GM12878 (cell line): ENCODE measurements around the gene RPIA. TPM values are rescaled to one million over a fixed set of nuclear protein-coding genes. Genes with fewer than 3 reads are reported as not detected.

Experiments used
- ATAC-seq: fragments of 200-7000 bp; cut with Tn5 transposase; 3 replicates; pipeline ENCODE4 v1.9.1; 2020; ENCODE audit warnings: mild to moderate bottlenecking, moderate library complexity
- BruUV-seq: library from RNA; stranded (reverse); fragments of 400-500 nt; replicated peaks from 2 replicates; lab custom pipeline; 2021; lab: Mats Ljungman, UMichigan
- CTCF ChIA-PET: fragments of 300-600 bp; sonication (Branson Sonifier 250); formaldehyde crosslinking; extraction: SDS; loops from one replicate; lab custom pipeline; 2021; ENCODE audit warnings: inconsistent platforms; lab: Yijun Ruan, JAX
- POLR2A ChIA-PET: fragments of 350-600 bp; formaldehyde crosslinking; extraction: SDS; loops from one replicate; lab custom pipeline; 2021; ENCODE audit warnings: inconsistent platforms; lab: Charles Lee
- RAD21 ChIA-PET: fragments of 300-600 bp; sonication (Branson Sonifier 250); formaldehyde crosslinking; loops from one replicate; lab custom pipeline; 2023; ENCODE audit warnings: antibody characterized with exemption; ENCODE audit not compliant: unreplicated experiment; lab: Charles Lee
- SMC1A ChIA-PET: fragments of 300-600 bp; sonication (Branson Sonifier 250); formaldehyde crosslinking; loops from one replicate; lab custom pipeline; 2023; ENCODE audit not compliant: unreplicated experiment, uncharacterized antibody; lab: Charles Lee
- DNase-seq: peaks from one replicate; pipeline ENCODE4 v3.0.0-alpha.2; 2011; ENCODE audit warnings: low read depth, low spot score
- FAIRE-seq: peaks from 3 replicates; lab custom pipeline; 2011; peaks lifted over from hg19 to GRCh38; lab: Jason Lieb, UNC
- H2AFZ ChIP-seq: 2 replicates; pipeline ENCODE4 v1.6.0; 2011; ENCODE audit warnings: low read depth, low read length, control low read depth; ENCODE audit not compliant: control insufficient read depth
- H3K27ac ChIP-seq: 2 replicates; pipeline ENCODE4 v1.5.1; 2011; ENCODE audit warnings: control low read depth; ENCODE audit not compliant: control insufficient read depth, insufficient read depth
- H3K27me3 ChIP-seq, 2 experiments: replicated peaks in 1 of 2; 2 replicates each; pipeline versions ENCODE4 v1.6.0 to v1.6.1; 2011; ENCODE audit warnings: low read length in 1 of 2; ENCODE audit not compliant: control insufficient read depth in 2 of 2, insufficient read depth in 2 of 2
- H3K36me3 ChIP-seq, 2 experiments: 2 replicates each; pipeline ENCODE4 v1.5.1; 2011; ENCODE audit warnings: low read length in 1 of 2; ENCODE audit not compliant: control insufficient read depth in 2 of 2, insufficient read depth in 2 of 2
- H3K4me1 ChIP-seq: 2 replicates; pipeline ENCODE4 v1.6.1; 2011; ENCODE audit warnings: mild to moderate bottlenecking, low read length, moderate library complexity, mixed read lengths; ENCODE audit not compliant: control insufficient read depth, insufficient read depth
- H3K4me2 ChIP-seq: 2 replicates; pipeline ENCODE4 v1.6.0; 2011; ENCODE audit warnings: control low read depth; ENCODE audit not compliant: control insufficient read depth, insufficient read depth
- H3K4me3 ChIP-seq: fragments of 200-600 bp; sonication (generic); 2 replicates; pipeline ENCODE4 v1.5.1; 2016
- H3K79me2 ChIP-seq: 2 replicates; pipeline ENCODE4 v1.6.0; 2011; ENCODE audit warnings: low read length; ENCODE audit not compliant: control insufficient read depth, insufficient read depth
- H3K9ac ChIP-seq: 2 replicates; pipeline ENCODE4 v1.8.0; 2011; ENCODE audit warnings: low read length, control low read depth, mixed read lengths; ENCODE audit not compliant: control insufficient read depth, insufficient read depth
- H3K9me3 ChIP-seq: replicated peaks from 3 replicates; pipeline ENCODE4 v1.5.1; 2011; ENCODE audit warnings: mild to moderate bottlenecking, low read length; ENCODE audit not compliant: control insufficient read depth, insufficient read depth
- H4K20me1 ChIP-seq: 2 replicates; pipeline ENCODE4 v1.6.0; 2011; ENCODE audit not compliant: control insufficient read depth, insufficient read depth
- BMI1 ChIP-seq: fragments of 450-650 bp; IDR thresholded peaks from 2 replicates; pipeline ENCODE4 v1.6.1; 2016; ENCODE audit warnings: mild to moderate bottlenecking, moderate library complexity, borderline replicate concordance
- CBX3 ChIP-seq: fragments of 200-600 bp; sonication (generic); IDR thresholded peaks from 2 replicates; pipeline ENCODE4 v1.6.1; 2016; ENCODE audit warnings: low read depth, borderline replicate concordance
- HSF1 ChIP-seq: fragments of 150-350 bp; IDR thresholded peaks from 2 replicates; pipeline ENCODE4 v1.6.1; 2014; ENCODE audit warnings: mild to moderate bottlenecking, low read depth, low read length
- MYB ChIP-seq: fragments of 150-350 bp; IDR thresholded peaks from 2 replicates; pipeline ENCODE4 v1.6.1; 2014; ENCODE audit warnings: mild to moderate bottlenecking, low read depth, low read length, borderline replicate concordance
- PML ChIP-seq: IDR thresholded peaks from 2 replicates; pipeline ENCODE4 v1.6.1; 2012; ENCODE audit warnings: low read length, inconsistent platforms
- RAD51 ChIP-seq: fragments of 450-650 bp; IDR thresholded peaks from 2 replicates; pipeline ENCODE4 v1.6.1; 2016; ENCODE audit warnings: moderate library complexity, mild to moderate bottlenecking, inconsistent platforms
- ZNF274 ChIP-seq: IDR thresholded peaks from one replicate; pipeline ENCODE4 v1.8.0; 2011; ENCODE audit not compliant: insufficient read length, insufficient read depth
- ZNF622 ChIP-seq: fragments of 450-650 bp; IDR thresholded peaks from 2 replicates; pipeline ENCODE4 v1.6.1; 2017; ENCODE audit warnings: mild to moderate bottlenecking, inconsistent platforms
- WGBS: methylation state at CpG from one replicate; pipeline ENCODE4 v1.1.6; 2016; ENCODE audit warnings: low lambda C conversion rate; ENCODE audit not compliant: insufficient replicate concordance, insufficient coverage; ENCODE audit errors: missing lambda C conversion rate; 5-methylcytosine and 5-hydroxymethylcytosine counted together
- in situ Hi-C: fragments of 300-500 bp; cut with MboI; formaldehyde crosslinking; loops from 9 replicates; pipeline ENCODE4 v1.14.3; 2018; ENCODE audit warnings: mixed read lengths
- intact Hi-C: fragments of 100-400 bp; cut with micrococcal nuclease; formaldehyde crosslinking; loops from one replicate; pipeline ENCODE4 v1.14.2; 2022; ENCODE audit not compliant: unreplicated experiment
- polyA plus RNA-seq, 11 experiments: library from polyadenylated mRNA; depleted of rRNA in 4 of 11; unstranded in 6 of 11; stranded (reverse) in 5 of 11; fragments of >200 nt; fragmentation: Nextera tagmentation in 4 of 11; fragmentation: Illumina TruSeq in 1 of 11; extraction: Ambion mirVana in 4 of 11; extraction: Trizol in 1 of 11; gene quantifications; 1 replicate in 1 of 11; 2 replicates in 10 of 11; pipeline versions ENCODE4 v1.2.1 to v1.2.3, GENCODE V29; 2011 to 2016; ENCODE audit warnings: inconsistent platforms in 2 of 11, missing spikeins in 2 of 11, low read depth in 1 of 11
- total RNA-seq, 4 experiments: library from RNA; depleted of rRNA in 3 of 4; stranded (reverse); fragments of >200 nt in 3 of 4; fragmentation: Illumina TruSeq in 1 of 4; extraction: Trizol in 1 of 4; gene quantifications; 2 replicates each; pipeline versions ENCODE4 v1.2.1 to v1.2.3, GENCODE V29; 2013 to 2021

Gene RPIA
- total and polyA plus RNA-seq, 10 of the 15 experiments (the other 5 are each of a cell fraction or from before 2014, with no cell fraction given): 7.1 to 58.1 (median 41.6) TPM

DNA sequence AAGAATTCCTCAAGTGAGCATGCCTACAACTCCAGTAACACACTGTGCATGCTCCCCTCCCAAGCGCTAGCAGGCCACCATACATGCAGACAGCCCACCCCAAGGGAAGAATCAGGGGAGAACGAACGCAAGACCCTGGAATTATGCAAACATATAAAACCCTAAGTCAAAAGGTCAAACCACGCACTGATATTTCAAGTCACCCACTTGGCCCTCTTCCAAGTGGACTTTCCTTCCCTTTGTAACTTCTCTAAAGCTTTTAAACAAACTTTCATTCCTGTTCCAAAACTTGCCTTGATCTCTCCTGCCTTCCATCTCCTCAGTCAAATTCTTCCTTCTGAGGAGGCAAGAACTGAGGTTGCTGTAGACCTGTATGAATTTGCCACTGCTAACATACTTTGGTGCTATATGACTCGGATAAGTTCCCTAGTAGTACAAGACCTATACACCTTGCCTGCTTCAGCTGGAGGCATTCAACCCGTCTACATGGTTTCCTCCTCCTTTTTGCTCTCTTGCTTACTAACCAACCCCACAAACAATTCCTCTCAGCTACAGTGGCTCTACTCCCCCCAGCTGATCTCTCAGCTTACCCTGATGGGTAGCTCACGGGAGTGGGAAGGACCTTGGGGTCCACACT lies 11.1 kb upstream of the RPIA start:
- ATAC-seq: no peak
- BruUV-seq: no TSS peak
- intact Hi-C loops: no loop called here
- RAD21 ChIA-PET: no interaction called here
- Histone ChIP-seq H3K79me2 (no peaks in the 10 kb centered on the region), H3K36me3 (no peaks in the 10 kb centered on the region), H3K4me3 (no peak overlapping the region), H3K9me3 (no peaks in the 10 kb centered on the region; the same call in 1 of the 3 replicates), H3K27ac (no peak overlapping the region), H2AFZ (no peak overlapping the region), H3K27me3 (no peaks in the 10 kb centered on the region), H4K20me1 (no peaks in the 10 kb centered on the region), H3K9ac (no peak overlapping the region), H3K4me2 (no peak overlapping the region), H3K4me1 (no peaks in the 10 kb centered on the region)
- SMC1A ChIA-PET: interaction anchor here (1.6 kb wide), 1 partner anchor 11 kb away, joined by 5 read pairs; no protein-coding TSS in a partner anchor
- no peak for FAIRE-seq
- DNase-seq: no peak
- in situ Hi-C loops: no loop called here
- CTCF ChIA-PET: interaction anchor here (1.6 to 2.9 kb wide), 2 partner anchors 9 to 10 kb away, joined by 8 read pairs; no protein-coding TSS in a partner anchor
- TF ChIP-seq ZNF274 (no peak), RAD51 (no peak), ZNF622 (no peak), CBX3 (no peak), HSF1 (no peak), BMI1 (no peak), MYB (no peak), PML (no peak)
- POLR2A ChIA-PET: no interaction called here
- WGBS: 92% methylated on average over 7 of the region's 7 CpGs
